HG03342 (cell line): Measurements from ENCODE around the gene DCP2.

Source experiments
- ATAC-seq: cut with Tn5 transposase; IDR thresholded peaks from one replicate; pipeline ENCODE4 v1.9.1; 2021; ENCODE audit warnings: mild to moderate bottlenecking, moderate library complexity; ENCODE audit not compliant: unreplicated experiment

Gene DCP2

DNA sequence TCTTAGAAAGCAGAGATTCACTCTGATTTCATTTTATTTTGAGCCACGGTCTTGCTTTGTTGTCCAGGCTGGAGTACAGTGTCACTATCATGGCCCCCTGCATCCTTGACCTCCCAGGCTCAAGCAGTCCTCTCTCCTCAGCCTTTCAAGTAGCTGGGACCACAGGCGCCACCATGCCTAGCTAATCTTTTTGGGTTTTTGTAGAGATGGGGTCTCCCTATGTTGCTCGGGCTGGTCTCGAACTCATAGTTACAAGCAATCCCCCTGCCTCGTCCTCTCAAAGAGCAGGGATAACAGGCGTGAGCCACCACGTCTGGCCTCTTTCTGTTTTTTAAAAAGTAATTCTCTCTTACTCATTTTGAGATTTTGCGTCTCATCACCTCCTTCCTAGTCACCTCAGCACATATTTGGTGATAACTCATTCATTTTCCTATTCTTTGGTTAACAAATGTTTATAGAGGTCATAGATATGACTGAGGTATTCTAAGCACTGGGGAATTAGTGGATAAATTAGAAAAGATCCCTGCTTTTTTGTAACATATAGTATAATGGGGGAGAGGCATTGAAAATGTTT, 10.8 kb upstream of the DCP2 start:
- ATAC-seq: no peak

- no peak for ATAC-seq
Measured at GRCh38 chr5:112967520-112968083, 9.0 kb upstream of the DCP2 start.

DNA sequence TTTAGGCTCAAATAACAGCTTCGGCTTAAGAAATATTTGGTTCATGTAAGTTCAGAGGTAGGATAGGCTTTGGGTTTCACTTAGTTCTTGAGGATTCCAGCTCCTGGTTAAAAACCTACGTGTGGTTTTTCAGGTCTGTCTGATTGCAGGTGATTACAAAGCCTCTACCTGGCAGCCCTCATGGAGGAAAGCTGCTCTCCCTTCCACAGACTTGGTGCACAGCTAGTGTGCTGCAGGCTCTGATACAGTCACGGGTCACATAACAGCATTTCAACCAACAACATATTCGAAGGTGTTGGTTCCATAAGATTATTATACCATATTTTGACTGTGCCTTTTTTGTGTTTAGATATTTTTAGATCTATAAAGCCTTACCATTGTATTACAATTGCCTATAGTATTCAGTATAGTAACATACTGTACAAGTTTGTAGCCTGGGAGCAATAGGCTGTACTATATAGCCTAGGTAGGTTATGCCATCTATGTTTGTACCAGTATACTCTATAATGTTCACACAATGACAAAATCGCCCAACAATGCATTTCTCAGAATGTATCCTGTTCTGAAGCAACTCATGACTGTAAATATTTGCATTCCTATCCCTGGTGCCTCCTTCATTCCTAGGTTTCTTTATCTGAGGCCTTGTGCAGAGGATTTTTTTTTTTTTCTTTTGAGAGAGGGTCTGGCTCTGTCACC, 8.0 kb upstream of the DCP2 start:
- ATAC-seq: no peak

GRCh38 chr5:112971276-112971675, 5.3 kb upstream of the DCP2 start:
- ATAC-seq: no peak

- no peak for ATAC-seq
Measured at GRCh38 chr5:112973036-112973435, 3.6 kb upstream of the DCP2 start.

DNA sequence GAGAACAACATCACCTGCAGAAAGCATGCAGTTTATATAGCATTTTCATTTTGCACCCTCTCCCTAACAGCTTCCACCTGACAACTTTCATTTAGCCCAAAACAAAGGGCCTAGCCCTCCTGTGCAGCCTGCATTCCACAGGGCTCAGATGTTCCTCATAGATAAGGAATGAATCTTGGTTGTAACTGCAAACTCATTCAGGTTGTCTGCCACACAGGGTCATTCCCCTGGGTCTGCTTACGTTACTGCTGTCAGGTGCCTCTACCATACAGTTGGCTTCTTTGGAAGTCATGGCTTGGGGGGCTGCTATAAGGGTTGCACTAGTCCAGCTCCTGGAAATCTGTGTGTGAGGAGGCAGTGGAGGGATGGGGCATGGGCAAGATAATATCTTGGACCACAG, 2.7 kb upstream of the DCP2 start:
- no peak for ATAC-seq

DNA sequence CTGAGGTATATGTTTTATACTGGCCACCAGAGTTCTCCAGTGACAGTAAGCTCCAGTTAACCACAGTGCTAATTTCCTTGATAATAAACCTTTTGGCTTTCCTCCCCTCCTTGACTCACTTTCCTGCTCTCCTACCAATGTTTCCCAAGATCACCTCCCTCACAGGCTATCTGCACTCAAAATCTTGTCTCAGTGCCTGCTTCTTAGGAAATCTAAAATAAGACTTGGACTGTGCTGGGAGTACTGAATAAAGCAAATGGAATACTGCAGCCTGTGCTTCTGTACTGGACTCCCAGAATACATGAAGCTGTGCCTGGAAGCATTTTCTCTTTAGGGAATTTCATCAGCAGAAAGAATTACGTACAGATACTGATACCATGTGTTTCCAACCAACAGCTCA, 1.7 kb upstream of the DCP2 start:
- no peak for ATAC-seq

DNA sequence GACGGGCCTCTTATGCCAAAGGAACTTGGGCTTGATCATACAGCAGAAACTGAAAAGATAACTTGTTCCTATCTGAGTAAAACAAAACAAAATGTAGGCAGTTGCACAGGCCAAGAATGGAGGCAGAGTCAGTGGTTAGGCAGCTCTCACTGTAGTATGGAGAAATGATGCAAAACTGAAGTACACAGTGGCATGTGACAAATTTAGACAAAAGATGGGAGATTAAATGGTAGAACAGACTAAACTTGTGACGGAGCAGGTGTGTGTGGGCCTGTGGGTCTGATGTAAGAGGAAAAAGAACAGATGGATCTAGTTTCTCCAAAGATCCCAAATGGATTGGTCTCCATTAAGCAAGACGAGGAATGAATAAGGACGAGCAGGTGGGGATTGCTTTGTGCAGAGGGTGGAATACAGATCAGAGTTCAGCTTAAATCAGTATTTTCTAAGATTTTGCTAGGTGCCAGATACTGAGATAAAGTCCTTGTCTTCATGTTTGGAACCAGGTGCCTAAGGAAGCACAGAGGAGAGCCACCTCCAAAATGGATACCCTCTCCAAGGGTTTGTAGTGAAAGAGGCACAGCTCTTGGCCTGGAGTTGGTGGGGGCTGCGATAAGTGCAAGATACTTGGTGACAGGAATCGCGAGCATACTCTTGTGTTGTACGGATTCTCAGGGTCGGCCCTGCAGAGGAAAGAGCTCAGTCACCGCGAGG, 722 bp upstream of the DCP2 start:
- peak; percentile 9 for ATAC-seq

- no peak for ATAC-seq
Measured at GRCh38 chr5:112977440-112977861, 853 bp downstream of the DCP2 start.

DNA sequence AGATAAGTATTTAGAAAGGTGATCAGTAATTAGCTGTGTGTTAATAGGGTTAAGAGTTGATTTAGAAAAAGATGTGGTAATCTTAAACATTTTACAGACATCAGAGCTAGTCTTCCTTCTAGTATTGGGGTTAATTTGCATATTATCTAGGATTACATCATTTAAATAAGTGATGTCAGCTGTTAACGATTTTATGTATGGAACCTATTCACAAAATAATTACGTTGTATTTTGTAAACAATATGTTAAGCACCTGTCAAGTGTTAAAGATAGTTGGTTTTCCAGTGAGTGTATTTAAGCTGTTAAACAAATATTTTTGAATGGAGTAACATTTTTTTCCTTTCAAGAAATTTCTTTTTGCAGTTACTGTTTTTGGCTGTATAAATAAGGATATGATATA, 2.2 kb downstream of the DCP2 start:
- no peak for ATAC-seq

GRCh38 chr5:112979723-112980122, 3.1 kb downstream of the DCP2 start:
- no peak for ATAC-seq

- ATAC-seq: no peak
Measured at GRCh38 chr5:112983363-112983762, 6.8 kb downstream of the DCP2 start.

GRCh38 chr5:112986224-112986623, 9.6 kb downstream of the DCP2 start:
- ATAC-seq: no peak

GRCh38 chr5:112995764-112996618, 19.4 kb downstream of the DCP2 start:
- peak; percentile 77 for ATAC-seq

DNA sequence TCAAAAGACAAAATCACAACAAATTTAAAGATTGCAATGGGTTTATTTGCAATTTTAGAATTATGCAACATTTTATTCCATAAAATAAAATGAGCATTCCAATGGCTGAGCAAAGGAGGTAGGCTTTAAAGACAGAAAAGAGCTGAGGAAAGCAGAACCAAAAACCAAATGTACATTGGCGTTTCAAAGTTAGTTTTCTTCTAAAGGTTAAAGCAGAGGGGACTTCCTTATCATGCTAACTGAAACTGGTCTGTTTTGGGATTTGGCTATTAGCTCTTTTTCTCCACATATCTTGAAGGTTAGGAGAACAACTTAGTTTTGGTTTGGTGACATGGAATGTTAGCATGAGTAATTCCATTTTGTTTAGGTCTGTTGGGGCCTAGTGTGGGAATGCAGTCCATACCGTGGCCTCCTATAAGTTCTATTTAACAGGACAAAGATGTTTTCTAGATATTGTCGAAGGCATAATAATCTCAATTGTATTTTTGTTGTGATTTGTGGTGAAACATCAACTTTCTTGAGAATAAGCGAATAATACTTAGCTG, 20.3 kb downstream of the DCP2 start:
- no peak for ATAC-seq

DNA sequence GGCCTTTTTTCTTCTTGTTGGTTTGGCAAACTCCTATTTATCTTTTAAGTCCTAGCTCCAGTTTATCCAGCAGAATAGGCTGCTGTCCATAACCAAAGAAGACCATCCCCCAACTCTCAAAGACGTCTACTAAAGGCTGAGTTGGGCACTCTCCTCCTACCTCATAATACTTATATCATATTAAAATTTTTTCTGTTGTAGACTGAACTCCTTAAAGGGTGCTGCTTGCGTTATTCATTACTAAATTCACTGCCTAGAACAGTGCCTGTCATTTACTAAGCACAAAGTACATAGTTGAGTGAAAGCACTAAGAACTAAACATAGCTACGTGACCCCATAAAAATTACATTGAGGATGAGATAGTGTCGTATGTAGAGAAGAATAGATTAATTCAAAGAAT, 21.7 kb downstream of the DCP2 start:
- no peak for ATAC-seq

DNA sequence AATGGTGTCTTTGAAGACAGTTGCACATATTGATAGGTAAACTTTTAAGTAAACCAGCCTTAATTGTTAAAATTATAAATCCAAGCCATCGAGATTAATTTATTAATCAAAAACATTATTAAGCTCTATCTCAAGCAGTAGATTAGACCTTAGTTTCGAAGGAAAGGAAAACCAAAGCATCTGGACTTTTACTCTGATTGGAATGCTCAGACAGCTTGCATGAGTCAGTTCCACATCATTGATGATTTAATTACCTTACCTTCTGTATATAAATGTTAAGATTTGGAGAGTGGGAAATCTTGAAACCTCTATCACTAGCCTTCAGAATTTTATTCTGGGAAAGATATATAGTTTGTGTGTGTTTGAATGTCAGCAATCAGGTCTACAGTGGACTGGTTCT, 23.9 kb downstream of the DCP2 start:
- ATAC-seq: no peak

DNA sequence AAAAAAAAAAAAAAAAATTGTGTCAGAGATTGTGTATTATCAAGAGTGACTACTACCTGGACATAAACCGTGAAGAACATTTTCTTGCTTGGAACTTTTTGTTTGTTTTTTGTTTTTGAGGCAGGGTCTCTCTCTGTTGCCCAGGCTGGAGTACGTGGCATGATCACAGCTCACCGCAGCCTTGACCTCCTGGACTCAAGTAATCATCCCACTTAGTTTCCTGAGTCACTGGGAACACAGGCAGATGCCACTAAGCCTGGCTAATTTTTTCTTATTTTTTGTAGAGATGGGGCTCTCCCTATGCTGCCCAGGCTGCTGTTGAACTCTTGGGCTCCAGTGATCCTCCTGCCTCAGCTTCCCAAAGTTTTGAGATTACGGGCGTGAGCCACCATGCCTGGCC, 25.8 kb downstream of the DCP2 start:
- ATAC-seq: no peak

DNA sequence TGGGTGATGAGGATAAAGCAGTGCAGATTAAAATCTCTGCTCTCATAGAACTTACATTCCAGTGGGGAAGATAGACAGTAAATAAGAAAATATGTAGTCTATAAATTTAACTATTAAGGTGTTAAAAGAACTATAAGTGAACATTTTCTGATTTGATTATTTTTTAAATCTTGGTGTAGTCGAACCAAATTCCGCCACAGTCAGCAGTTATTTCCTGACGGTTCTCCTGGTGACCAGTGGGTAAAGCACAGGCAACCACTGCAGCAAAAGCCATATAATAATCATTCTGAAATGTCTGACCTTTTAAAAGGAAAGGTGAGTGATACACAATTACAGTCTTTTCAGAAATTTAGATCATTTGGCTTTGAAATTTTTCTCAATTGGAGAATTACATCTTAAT, 27.2 kb downstream of the DCP2 start:
- ATAC-seq: no peak

DNA sequence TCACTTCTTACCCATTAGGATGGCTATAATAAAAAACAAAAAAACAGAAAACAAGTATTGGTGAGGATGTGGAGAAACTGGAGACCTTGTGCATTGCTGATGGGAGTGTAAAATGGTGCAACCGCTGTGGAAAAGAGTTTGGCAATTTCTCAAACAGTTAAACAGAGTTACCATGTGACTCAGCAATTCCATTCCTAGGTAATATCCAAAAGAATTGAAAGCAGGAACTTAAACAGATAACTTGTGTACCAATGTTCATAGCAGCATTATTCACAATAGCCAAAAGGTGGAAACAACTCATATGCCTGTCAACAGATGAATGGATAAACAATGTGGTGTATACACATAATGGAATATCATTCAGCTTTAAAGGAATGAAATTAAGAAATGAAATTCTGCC, 28.9 kb downstream of the DCP2 start:
- no peak for ATAC-seq
